Activated CD8-positive, alpha-beta T cell treated with anti-CD3 and anti-CD28 coated beads for 36 hours (primary cell): ENCODE measurements around the gene PRKN. TPM values are rescaled to one million over a fixed set of nuclear protein-coding genes. Genes with fewer than 3 reads are reported as not detected.

Experiments used
- ATAC-seq: fragments of 200-7000 bp; cut with Tn5 transposase; one replicate; pipeline ENCODE4 v1.10.0; 2021; ENCODE audit warnings: mild to moderate bottlenecking, moderate library complexity
- CTCF ChIA-PET: fragments of 350-600 bp; sonication (Branson Sonifier 250); formaldehyde crosslinking; loops from one replicate; lab custom pipeline; 2021; ENCODE audit warnings: antibody characterized with exemption; lab: Charles Lee
- POLR2A ChIA-PET: fragments of 350-600 bp; sonication (Branson Sonifier 250); formaldehyde crosslinking; loops from one replicate; lab custom pipeline; 2021; ENCODE audit warnings: antibody characterized with exemption; lab: Charles Lee
- DNase-seq: peaks from one replicate; pipeline ENCODE4 v3.0.0-alpha.2; 2020
- H3K27ac Mint-ChIP-seq: one replicate; pipeline ENCODE4 v1.8.0; 2021; ENCODE audit warnings: mild to moderate bottlenecking, mixed read lengths
- H3K27me3 Mint-ChIP-seq: one replicate; pipeline ENCODE4 v1.8.0; 2021; ENCODE audit warnings: mixed read lengths
- H3K36me3 Mint-ChIP-seq: one replicate; pipeline ENCODE4 v1.8.0; 2021; ENCODE audit warnings: low read depth, mixed read lengths
- H3K4me1 Mint-ChIP-seq: one replicate; pipeline ENCODE4 v1.8.0; 2021; ENCODE audit warnings: low read depth, mixed read lengths
- H3K4me3 Mint-ChIP-seq: one replicate; pipeline ENCODE4 v1.8.0; 2021; ENCODE audit warnings: mild to moderate bottlenecking, moderate library complexity, mixed read lengths
- H3K9me3 Mint-ChIP-seq: one replicate; pipeline ENCODE4 v1.8.0; 2021; ENCODE audit warnings: mixed read lengths
- intact Hi-C: fragments of 100-400 bp; cut with micrococcal nuclease; formaldehyde crosslinking; loops from one replicate; pipeline ENCODE4 v1.10.0; 2022
- total RNA-seq, 2 experiments: library from RNA; stranded (reverse); gene quantifications; one replicate each; pipeline ENCODE4 v1.2.3, GENCODE V29; 2021
- TF ChIP-seq, protein P1 (sequence below): fragments of 200-600 bp; IDR thresholded peaks from one replicate; pipeline ENCODE4 v1.8.0; 2022; ENCODE audit warnings: antibody characterized with exemption, mild to moderate bottlenecking

Gene PRKN
- total RNA-seq, 2 experiments from 2014 or later = 1.2 to 1.4 TPM

DNA sequence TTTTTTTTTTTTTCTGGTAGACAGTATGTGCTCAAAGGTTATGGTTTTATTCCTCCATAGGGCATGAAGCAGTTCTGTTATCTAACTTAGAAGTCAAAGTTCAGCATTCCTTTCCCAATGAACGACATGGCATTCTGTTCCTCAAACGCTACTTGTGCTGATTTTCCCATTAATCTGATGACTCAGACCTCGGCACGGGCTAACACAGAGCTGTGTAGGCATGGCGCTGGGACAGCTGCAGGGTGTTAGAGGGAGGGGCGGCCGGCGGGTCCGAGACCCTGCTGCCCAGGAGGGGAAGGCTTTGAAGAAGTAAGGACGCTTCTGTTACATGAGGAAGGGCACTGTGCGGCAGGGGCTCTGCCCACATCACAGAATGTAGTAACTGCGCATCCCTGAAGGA lies 1360.1 kb downstream of the PRKN start:
- Mint-ChIP-seq H3K27ac (no peak overlapping the region), H3K4me1 (no peaks in the 10 kb centered on the region), H3K27me3 (no peaks in the 10 kb centered on the region), H3K9me3 (peaks cover 4% of the 10 kb centered on the region), H3K36me3 (no peaks in the 10 kb centered on the region), H3K4me3 (no peak overlapping the region)
- POLR2A ChIA-PET = no interaction called here
- intact Hi-C loops = no loop called here
- CTCF ChIA-PET = interaction anchor here (2.9 kb wide), 1 partner anchor 437 kb away, joined by 21 read pairs; no protein-coding TSS in a partner anchor
- DNase-seq = no peak
- ATAC-seq = no peak
- TF ChIP-seq, protein P1, sequence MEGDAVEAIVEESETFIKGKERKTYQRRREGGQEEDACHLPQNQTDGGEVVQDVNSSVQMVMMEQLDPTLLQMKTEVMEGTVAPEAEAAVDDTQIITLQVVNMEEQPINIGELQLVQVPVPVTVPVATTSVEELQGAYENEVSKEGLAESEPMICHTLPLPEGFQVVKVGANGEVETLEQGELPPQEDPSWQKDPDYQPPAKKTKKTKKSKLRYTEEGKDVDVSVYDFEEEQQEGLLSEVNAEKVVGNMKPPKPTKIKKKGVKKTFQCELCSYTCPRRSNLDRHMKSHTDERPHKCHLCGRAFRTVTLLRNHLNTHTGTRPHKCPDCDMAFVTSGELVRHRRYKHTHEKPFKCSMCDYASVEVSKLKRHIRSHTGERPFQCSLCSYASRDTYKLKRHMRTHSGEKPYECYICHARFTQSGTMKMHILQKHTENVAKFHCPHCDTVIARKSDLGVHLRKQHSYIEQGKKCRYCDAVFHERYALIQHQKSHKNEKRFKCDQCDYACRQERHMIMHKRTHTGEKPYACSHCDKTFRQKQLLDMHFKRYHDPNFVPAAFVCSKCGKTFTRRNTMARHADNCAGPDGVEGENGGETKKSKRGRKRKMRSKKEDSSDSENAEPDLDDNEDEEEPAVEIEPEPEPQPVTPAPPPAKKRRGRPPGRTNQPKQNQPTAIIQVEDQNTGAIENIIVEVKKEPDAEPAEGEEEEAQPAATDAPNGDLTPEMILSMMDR = no peak

- POLR2A ChIA-PET = no interaction called here
- intact Hi-C loops = no loop called here
- no peak for ATAC-seq
These were observed 1361.2 kb downstream of the PRKN start for GRCh38 chr6:161366301-161366923.

DNA sequence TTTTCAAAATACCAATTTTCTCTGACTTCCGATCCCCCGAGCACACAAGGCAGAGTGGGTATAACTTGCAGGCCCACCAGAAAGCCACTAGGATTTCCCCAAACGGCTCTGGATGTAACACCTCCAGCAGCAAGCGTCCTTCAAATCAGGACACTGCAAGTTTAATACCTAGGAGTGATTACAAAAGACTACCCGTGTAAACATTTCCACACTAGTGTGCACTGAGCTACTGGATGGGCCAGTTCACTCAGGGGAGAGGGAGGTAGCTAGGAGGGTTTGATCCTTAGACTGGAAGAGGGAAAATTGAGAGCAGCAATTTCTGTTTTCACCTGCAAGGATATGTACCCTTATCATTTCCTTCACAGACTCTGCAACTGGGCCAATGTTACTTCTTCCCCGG lies 1361.9 kb downstream of the PRKN start:
- CTCF ChIA-PET = interaction anchor here (0.7 kb wide), 1 partner anchor 435 kb away, joined by 3 read pairs; no protein-coding TSS in a partner anchor
- H3K27ac Mint-ChIP-seq = no peak overlapping the region
- DNase-seq (no peak), ATAC-seq (no peak)
- no peaks in the 10 kb centered on the region for H3K27me3 Mint-ChIP-seq
- intact Hi-C loops = no loop called here
- peaks cover 4% of the 10 kb centered on the region for H3K9me3 Mint-ChIP-seq
- H3K36me3 Mint-ChIP-seq = no peaks in the 10 kb centered on the region
- H3K4me1 Mint-ChIP-seq = no peaks in the 10 kb centered on the region
- no peak overlapping the region for H3K4me3 Mint-ChIP-seq
- TF ChIP-seq, protein P1 = no peak
- POLR2A ChIA-PET = no interaction called here

More at GRCh38 chr6:161366301-161366923, 1361.2 kb downstream of the PRKN start:
- H3K27me3 Mint-ChIP-seq = no peaks in the 10 kb centered on the region
- no peaks in the 10 kb centered on the region for H3K4me1 Mint-ChIP-seq
- no peak overlapping the region for H3K27ac Mint-ChIP-seq
- CTCF ChIA-PET = interaction anchor here (0.7 to 2.9 kb wide), 2 partner anchors 436 kb away, joined by 3 to 21 read pairs; no protein-coding TSS in a partner anchor
- no peak for DNase-seq
- H3K9me3 Mint-ChIP-seq = peaks cover 4% of the 10 kb centered on the region
- TF ChIP-seq, protein P1 = no peak
- H3K4me3 Mint-ChIP-seq = no peak overlapping the region
- no peaks in the 10 kb centered on the region for H3K36me3 Mint-ChIP-seq

- Mint-ChIP-seq H3K4me1 (no peaks in the 10 kb centered on the region), H3K36me3 (no peaks in the 10 kb centered on the region), H3K9me3 (peaks cover 4% of the 10 kb centered on the region), H3K27ac (no peak overlapping the region), H3K4me3 (no peak overlapping the region), H3K27me3 (no peaks in the 10 kb centered on the region)
- DNase-seq = no peak
- TF ChIP-seq, protein P1 = no peak
- intact Hi-C loops = no loop called here
- CTCF ChIA-PET = interaction anchor here (1.7 to 4.6 kb wide), 2 partner anchors 8 to 10 kb away, joined by 7 to 22 read pairs; no protein-coding TSS in a partner anchor
- POLR2A ChIA-PET = no interaction called here
- ATAC-seq = no peak
These were observed 1364.3 kb downstream of the PRKN start for GRCh38 chr6:161363286-161363685.

DNA sequence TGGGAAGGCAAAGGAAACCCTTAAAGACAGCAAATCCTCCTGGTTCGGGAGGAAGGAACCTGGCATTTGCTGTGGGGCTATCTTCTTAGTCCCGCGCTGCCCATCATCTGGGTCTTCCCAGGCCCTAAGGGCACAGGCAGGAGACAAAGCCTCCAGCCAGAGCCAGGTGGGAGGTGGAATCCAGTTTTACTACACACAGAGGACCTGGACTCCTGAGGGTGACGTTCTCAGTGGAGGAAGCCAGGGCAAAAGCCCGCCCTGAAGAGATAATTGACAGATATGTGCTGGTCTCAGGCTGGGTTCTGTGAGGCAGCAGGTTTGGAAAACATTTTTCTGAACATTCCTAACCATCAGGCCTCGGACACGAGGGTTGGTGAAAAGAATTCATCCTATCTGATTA lies 1365.3 kb downstream of the PRKN start:
- no peak for DNase-seq
- H3K4me1 Mint-ChIP-seq = no peaks in the 10 kb centered on the region
- H3K36me3 Mint-ChIP-seq = no peaks in the 10 kb centered on the region
- H3K9me3 Mint-ChIP-seq = peaks cover 4% of the 10 kb centered on the region
- H3K27ac Mint-ChIP-seq = no peak overlapping the region
- ChIA-PET CTCF (interaction anchor here (1.7 to 4.6 kb wide), 2 partner anchors 9 to 11 kb away, joined by 7 to 22 read pairs; no protein-coding TSS in a partner anchor), POLR2A (no interaction called here)
- H3K4me3 Mint-ChIP-seq = no peak overlapping the region
- no peak for ATAC-seq
- intact Hi-C loops = no loop called here
- TF ChIP-seq, protein P1 = no peak
- no peaks in the 10 kb centered on the region for H3K27me3 Mint-ChIP-seq
